ENCODE results near the gene B4GALT6. TPM values are rescaled to one million over a fixed set of nuclear protein-coding genes. Genes with fewer than 3 reads are reported as not detected.

The B4GALT6 gene
- total and polyA plus RNA-seq, 10 of the 15 experiments (the other 5 are each of a cell fraction or from before 2014, with no cell fraction given): 11.9 to 47.4 (median 18.0) TPM

DNA sequence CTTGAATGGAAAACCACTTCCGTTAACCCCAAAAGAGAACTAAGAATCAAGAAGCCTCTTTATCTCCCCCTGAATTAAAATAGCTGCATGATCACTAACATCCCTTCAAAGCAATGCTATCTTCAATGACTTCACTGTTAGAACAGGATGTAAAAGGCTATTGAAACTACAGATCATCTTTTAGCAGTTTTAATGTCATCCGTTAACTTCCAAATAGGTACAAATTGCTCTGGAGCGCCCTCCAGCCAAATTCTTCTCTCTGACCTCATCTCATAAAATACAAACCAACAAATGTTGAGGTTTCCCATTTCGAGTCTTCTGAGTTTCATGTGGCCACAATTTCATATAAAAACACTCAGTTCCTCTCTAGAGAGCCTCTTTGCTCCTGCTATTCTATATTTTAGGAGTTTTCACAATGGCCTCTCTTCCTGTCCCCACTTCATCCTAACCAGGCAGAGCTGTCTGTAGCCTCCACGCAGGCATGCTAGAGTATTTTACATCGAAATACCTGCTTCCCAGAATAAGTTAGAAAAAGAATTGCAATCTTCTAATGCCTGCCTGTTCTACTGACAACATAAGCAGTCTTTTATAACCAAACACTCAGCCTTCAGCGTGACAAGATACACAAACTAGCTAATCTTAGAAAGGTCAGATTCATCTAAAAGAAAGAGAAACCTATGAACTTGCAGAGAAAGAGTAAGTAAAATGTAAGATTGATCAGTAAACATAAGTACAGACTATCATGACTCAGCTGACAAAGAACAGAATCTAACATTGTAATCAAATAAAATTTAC is 37.9 kb downstream of the B4GALT6 start (continued):
- TF ChIP-seq BRCA1 (IDR thresholded peaks at IDR 0.05; ENCODE audit: low read depth, low read length) (no peak), SUPT20H (IDR thresholded peaks at IDR 0.05; ENCODE audit: borderline replicate concordance, control insufficient read depth, low read depth, low read length) (no peak), GABPA (IDR thresholded peaks at IDR 0.05; ENCODE audit: low read depth) (peak; percentile 55; the same call in 1 of the 2 replicates), RCOR1 (conservative IDR thresholded peaks at IDR 0.05; ENCODE audit: low read depth, low read length) (0 out of 2 replicates have a peak, but pooled peaks have one; percentile 56), MEF2A (IDR thresholded peaks at IDR 0.05; ENCODE audit: insufficient read depth, low read depth, low read length) (peak; percentile 73; the same call in 1 of the 2 replicates), JUND (IDR thresholded peaks at IDR 0.05; ENCODE audit: low read depth, low read length) (no peak), CHD1 (IDR thresholded peaks at IDR 0.05; ENCODE audit: low read depth, low read length) (no peak), SREBF2 (IDR thresholded peaks at IDR 0.05; ENCODE audit: low read length) (no peak), FOXM1 (IDR thresholded peaks at IDR 0.05; ENCODE audit: low read depth, low read length) (peak; percentile 89), TBL1XR1 (IDR thresholded peaks at IDR 0.05; ENCODE audit: low read depth, low read length) (no peak), WRNIP1 (IDR thresholded peaks at IDR 0.05; ENCODE audit: borderline replicate concordance, low read depth, low read length) (no peak), SREBF1 (IDR thresholded peaks at IDR 0.05; ENCODE audit: low read length) (no peak), BMI1 (IDR thresholded peaks at IDR 0.05; ENCODE audit: borderline replicate concordance) (peak; percentile 43; the same call in 1 of the 2 replicates), EED (IDR thresholded peaks at IDR 0.05; ENCODE audit: low read depth) (peak; percentile 63), SPI1 (IDR thresholded peaks at IDR 0.05; ENCODE audit: borderline replicate concordance, insufficient read depth, low read depth, low read length) (peak; percentile 89), NBN (IDR thresholded peaks at IDR 0.05) (no peak)
- TF ChIP-seq, protein P1, sequence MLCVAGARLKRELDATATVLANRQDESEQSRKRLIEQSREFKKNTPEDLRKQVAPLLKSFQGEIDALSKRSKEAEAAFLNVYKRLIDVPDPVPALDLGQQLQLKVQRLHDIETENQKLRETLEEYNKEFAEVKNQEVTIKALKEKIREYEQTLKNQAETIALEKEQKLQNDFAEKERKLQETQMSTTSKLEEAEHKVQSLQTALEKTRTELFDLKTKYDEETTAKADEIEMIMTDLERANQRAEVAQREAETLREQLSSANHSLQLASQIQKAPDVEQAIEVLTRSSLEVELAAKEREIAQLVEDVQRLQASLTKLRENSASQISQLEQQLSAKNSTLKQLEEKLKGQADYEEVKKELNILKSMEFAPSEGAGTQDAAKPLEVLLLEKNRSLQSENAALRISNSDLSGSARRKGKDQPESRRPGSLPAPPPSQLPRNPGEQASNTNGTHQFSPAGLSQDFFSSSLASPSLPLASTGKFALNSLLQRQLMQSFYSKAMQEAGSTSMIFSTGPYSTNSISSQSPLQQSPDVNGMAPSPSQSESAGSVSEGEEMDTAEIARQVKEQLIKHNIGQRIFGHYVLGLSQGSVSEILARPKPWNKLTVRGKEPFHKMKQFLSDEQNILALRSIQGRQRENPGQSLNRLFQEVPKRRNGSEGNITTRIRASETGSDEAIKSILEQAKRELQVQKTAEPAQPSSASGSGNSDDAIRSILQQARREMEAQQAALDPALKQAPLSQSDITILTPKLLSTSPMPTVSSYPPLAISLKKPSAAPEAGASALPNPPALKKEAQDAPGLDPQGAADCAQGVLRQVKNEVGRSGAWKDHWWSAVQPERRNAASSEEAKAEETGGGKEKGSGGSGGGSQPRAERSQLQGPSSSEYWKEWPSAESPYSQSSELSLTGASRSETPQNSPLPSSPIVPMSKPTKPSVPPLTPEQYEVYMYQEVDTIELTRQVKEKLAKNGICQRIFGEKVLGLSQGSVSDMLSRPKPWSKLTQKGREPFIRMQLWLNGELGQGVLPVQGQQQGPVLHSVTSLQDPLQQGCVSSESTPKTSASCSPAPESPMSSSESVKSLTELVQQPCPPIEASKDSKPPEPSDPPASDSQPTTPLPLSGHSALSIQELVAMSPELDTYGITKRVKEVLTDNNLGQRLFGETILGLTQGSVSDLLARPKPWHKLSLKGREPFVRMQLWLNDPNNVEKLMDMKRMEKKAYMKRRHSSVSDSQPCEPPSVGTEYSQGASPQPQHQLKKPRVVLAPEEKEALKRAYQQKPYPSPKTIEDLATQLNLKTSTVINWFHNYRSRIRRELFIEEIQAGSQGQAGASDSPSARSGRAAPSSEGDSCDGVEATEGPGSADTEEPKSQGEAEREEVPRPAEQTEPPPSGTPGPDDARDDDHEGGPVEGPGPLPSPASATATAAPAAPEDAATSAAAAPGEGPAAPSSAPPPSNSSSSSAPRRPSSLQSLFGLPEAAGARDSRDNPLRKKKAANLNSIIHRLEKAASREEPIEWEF (IDR thresholded peaks at IDR 0.05; ENCODE audit: insufficient replicate concordance, low read depth, low read length): no peak
- TF ChIP-seq, protein P2, sequence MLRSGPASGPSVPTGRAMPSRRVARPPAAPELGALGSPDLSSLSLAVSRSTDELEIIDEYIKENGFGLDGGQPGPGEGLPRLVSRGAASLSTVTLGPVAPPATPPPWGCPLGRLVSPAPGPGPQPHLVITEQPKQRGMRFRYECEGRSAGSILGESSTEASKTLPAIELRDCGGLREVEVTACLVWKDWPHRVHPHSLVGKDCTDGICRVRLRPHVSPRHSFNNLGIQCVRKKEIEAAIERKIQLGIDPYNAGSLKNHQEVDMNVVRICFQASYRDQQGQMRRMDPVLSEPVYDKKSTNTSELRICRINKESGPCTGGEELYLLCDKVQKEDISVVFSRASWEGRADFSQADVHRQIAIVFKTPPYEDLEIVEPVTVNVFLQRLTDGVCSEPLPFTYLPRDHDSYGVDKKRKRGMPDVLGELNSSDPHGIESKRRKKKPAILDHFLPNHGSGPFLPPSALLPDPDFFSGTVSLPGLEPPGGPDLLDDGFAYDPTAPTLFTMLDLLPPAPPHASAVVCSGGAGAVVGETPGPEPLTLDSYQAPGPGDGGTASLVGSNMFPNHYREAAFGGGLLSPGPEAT (IDR thresholded peaks at IDR 0.05; ENCODE audit: low read depth): peak; percentile 57; the same call in 1 of the 2 replicates
- TF ChIP-seq, protein P3, sequence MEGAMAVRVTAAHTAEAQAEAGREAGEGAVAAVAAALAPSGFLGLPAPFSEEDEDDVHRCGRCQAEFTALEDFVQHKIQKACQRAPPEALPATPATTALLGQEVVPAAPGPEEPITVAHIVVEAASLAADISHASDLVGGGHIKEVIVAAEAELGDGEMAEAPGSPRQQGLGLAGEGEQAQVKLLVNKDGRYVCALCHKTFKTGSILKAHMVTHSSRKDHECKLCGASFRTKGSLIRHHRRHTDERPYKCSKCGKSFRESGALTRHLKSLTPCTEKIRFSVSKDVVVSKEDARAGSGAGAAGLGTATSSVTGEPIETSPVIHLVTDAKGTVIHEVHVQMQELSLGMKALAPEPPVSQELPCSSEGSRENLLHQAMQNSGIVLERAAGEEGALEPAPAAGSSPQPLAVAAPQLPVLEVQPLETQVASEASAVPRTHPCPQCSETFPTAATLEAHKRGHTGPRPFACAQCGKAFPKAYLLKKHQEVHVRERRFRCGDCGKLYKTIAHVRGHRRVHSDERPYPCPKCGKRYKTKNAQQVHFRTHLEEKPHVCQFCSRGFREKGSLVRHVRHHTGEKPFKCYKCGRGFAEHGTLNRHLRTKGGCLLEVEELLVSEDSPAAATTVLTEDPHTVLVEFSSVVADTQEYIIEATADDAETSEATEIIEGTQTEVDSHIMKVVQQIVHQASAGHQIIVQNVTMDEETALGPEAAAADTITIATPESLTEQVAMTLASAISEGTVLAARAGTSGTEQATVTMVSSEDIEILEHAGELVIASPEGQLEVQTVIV (IDR thresholded peaks at IDR 0.05; ENCODE audit: borderline replicate concordance, partially characterized antibody): no peak
